CD8-positive, alpha-beta memory T cell (primary cell): ENCODE data around the gene PIGL. TPM values are rescaled to one million over a fixed set of nuclear protein-coding genes. Genes with fewer than 3 reads are reported as not detected.
A peak's percentile ranks its signal among the peaks of the same experiment; 100 is the strongest.
"Not testable (repeated sequence)": the region's sequence is repeated elsewhere in the genome, so short reads cannot be mapped to it uniquely, and the experiment has no call there.

Source experiments
- CTCF ChIA-PET: fragments of 350-600 bp; sonication (Branson Sonifier 250); formaldehyde crosslinking; loops from one replicate; lab custom pipeline; 2021; ENCODE audit warnings: antibody characterized with exemption; lab: Charles Lee
- POLR2A ChIA-PET: fragments of 350-600 bp; sonication (Branson Sonifier 250); formaldehyde crosslinking; loops from one replicate; lab custom pipeline; 2021; ENCODE audit warnings: antibody characterized with exemption; lab: Charles Lee
- DNase-seq, 5 donors: peaks; one replicate each; pipeline versions ENCODE4 v3.0.0 to v3.0.0-alpha.2; 2020 to 2022; ENCODE audit warnings: mixed read lengths in 1 of 5
- H3K27ac ChIP-seq: one replicate; pipeline ENCODE4 v1.7.0; 2013; ENCODE audit warnings: low read depth, mild to moderate bottlenecking, low read length, moderate library complexity
- H3K27me3 ChIP-seq: 2 replicates; pipeline ENCODE4 v1.7.0; 2013; ENCODE audit warnings: low read length, mild to moderate bottlenecking; ENCODE audit not compliant: insufficient read depth, poor library complexity, severe bottlenecking
- H3K36me3 ChIP-seq: 2 replicates; pipeline ENCODE4 v1.7.0; 2013; ENCODE audit warnings: mild to moderate bottlenecking, low read length, moderate library complexity; ENCODE audit not compliant: insufficient read depth
- H3K4me1 ChIP-seq: 2 replicates; pipeline ENCODE4 v1.7.0; 2013; ENCODE audit warnings: mild to moderate bottlenecking, low read length, moderate library complexity; ENCODE audit not compliant: insufficient read depth
- H3K4me3 ChIP-seq: 2 replicates; pipeline ENCODE4 v1.7.0; 2013; ENCODE audit warnings: mild to moderate bottlenecking, low read length
- H3K9me3 ChIP-seq: 2 replicates; pipeline ENCODE4 v1.7.0; 2013; ENCODE audit warnings: mild to moderate bottlenecking, low read length
- H3K27ac Mint-ChIP-seq, 8 donors: one replicate each; pipeline ENCODE4 v1.8.0; 2020 to 2021; ENCODE audit warnings: mixed read lengths in 8 of 8, mild to moderate bottlenecking in 6 of 8, inconsistent platforms in 3 of 8, moderate library complexity in 3 of 8
- H3K27me3 Mint-ChIP-seq, 2 donors: one replicate each; pipeline ENCODE4 v1.8.0; 2020 to 2021; ENCODE audit warnings: mixed read lengths in 2 of 2, mild to moderate bottlenecking in 1 of 2, moderate library complexity in 1 of 2
- H3K36me3 Mint-ChIP-seq, 3 donors: one replicate each; pipeline ENCODE4 v1.8.0; 2020 to 2021; ENCODE audit warnings: mixed read lengths in 3 of 3, inconsistent platforms in 1 of 3, mild to moderate bottlenecking in 1 of 3
- H3K4me1 Mint-ChIP-seq, 3 donors: one replicate each; pipeline ENCODE4 v1.8.0; 2020 to 2021; ENCODE audit warnings: mixed read lengths in 3 of 3, inconsistent platforms in 1 of 3, mild to moderate bottlenecking in 1 of 3
- H3K4me3 Mint-ChIP-seq, 7 donors: one replicate each; pipeline ENCODE4 v1.8.0; 2020 to 2021; ENCODE audit warnings: mixed read lengths in 7 of 7, mild to moderate bottlenecking in 6 of 7, moderate library complexity in 4 of 7, inconsistent platforms in 2 of 7
- H3K9me3 Mint-ChIP-seq, 5 donors: one replicate each; pipeline ENCODE4 v1.8.0; 2020 to 2022; ENCODE audit warnings: mixed read lengths in 5 of 5, mild to moderate bottlenecking in 3 of 5, moderate library complexity in 2 of 5, inconsistent platforms in 1 of 5
- polyA plus RNA-seq: library from polyadenylated mRNA; unstranded; fragments of 300-500 nt; fragmentation: Illumina TruSeq; gene quantifications from one replicate; pipeline ENCODE4 v1.2.3, GENCODE V29; 2021
- total RNA-seq, 2 experiments: library from RNA; stranded (reverse); gene quantifications; one replicate each; pipeline ENCODE4 v1.2.3, GENCODE V29; 2021

PIGL gene
- total and polyA plus RNA-seq, 3 experiments from 2014 or later, result 12.9 to 27.1 (median 26.3) TPM

GRCh38 chr17:16300554-16300953 lies 83.5 kb downstream of the PIGL start:
- Histone ChIP-seq H3K27ac (no peak overlapping the region), H3K36me3 (no peaks in the 10 kb centered on the region), H3K27me3 (no peaks in the 10 kb centered on the region), H3K4me3 (no peak overlapping the region), H3K4me1 (peaks cover 13% of the 10 kb centered on the region), H3K9me3 (no peaks in the 10 kb centered on the region)
- H3K4me1 Mint-ChIP-seq, result peaks cover 5 to 30% (median 21%) of the 10 kb centered on the region in 3 donors
- CTCF ChIA-PET, result no interaction called here
- POLR2A ChIA-PET, result no interaction called here
- H3K9me3 Mint-ChIP-seq, result no peaks in the 10 kb centered on the region
- H3K4me3 Mint-ChIP-seq, result no peak overlapping the region
- no peaks in the 10 kb centered on the region for H3K27me3 Mint-ChIP-seq
- peaks cover 3 to 34% (median 5%) of the 10 kb centered on the region in 3 donors for H3K36me3 Mint-ChIP-seq
- H3K27ac Mint-ChIP-seq, result peak overlapping the region in 1 of 8 donors; percentile 65
- no peak for DNase-seq

- Histone ChIP-seq H3K27me3 (no peaks in the 10 kb centered on the region), H3K36me3 (no peaks in the 10 kb centered on the region), H3K27ac (no peak overlapping the region), H3K4me1 (peaks cover 13% of the 10 kb centered on the region), H3K9me3 (no peaks in the 10 kb centered on the region), H3K4me3 (no peak overlapping the region)
- no peak for DNase-seq
- Mint-ChIP-seq H3K4me1 (peaks cover 4 to 25% (median 14%) of the 10 kb centered on the region in 3 donors), H3K36me3 (peaks cover 3 to 36% (median 7%) of the 10 kb centered on the region in 3 donors), H3K9me3 (no peaks in the 10 kb centered on the region), H3K27me3 (no peaks in the 10 kb centered on the region), H3K27ac (peak overlapping the region in 2 of 8 donors; percentile 33 to 76), H3K4me3 (no peak overlapping the region)
- POLR2A ChIA-PET, result interaction anchor here (0.7 kb wide), 1 partner anchor 138 kb away, joined by 3 read pairs; no protein-coding TSS in a partner anchor
- CTCF ChIA-PET, result interaction anchor here (2.6 kb wide), 1 partner anchor 8 kb away, joined by 8 read pairs; no protein-coding TSS in a partner anchor
Observed at GRCh38 chr17:16301963-16302855, 85.2 kb downstream of the PIGL start.

GRCh38 chr17:16302856-16303255 lies 85.8 kb downstream of the PIGL start:
- Histone ChIP-seq H3K9me3 (no peaks in the 10 kb centered on the region), H3K27me3 (no peaks in the 10 kb centered on the region), H3K36me3 (no peaks in the 10 kb centered on the region), H3K4me3 (no peak overlapping the region), H3K4me1 (peaks cover 8% of the 10 kb centered on the region), H3K27ac (no peak overlapping the region)
- CTCF ChIA-PET, result interaction anchor here (1.7 to 2.6 kb wide), 2 partner anchors 9 to 218 kb away, joined by 6 to 8 read pairs; no protein-coding TSS in a partner anchor
- H3K4me1 Mint-ChIP-seq, result peaks cover 4 to 18% (median 10%) of the 10 kb centered on the region in 3 donors
- H3K27me3 Mint-ChIP-seq, result no peaks in the 10 kb centered on the region
- no peak overlapping the region for H3K27ac Mint-ChIP-seq
- no peaks in the 10 kb centered on the region for H3K9me3 Mint-ChIP-seq
- no peak overlapping the region for H3K4me3 Mint-ChIP-seq
- no peak for DNase-seq
- POLR2A ChIA-PET, result no interaction called here
- peaks cover 6 to 40% (median 7%) of the 10 kb centered on the region in 3 donors for H3K36me3 Mint-ChIP-seq

GRCh38 chr17:16304830-16305229 lies 87.8 kb downstream of the PIGL start:
- H3K27ac Mint-ChIP-seq, result peak overlapping the region in 1 of 8 donors; percentile 63
- H3K36me3 ChIP-seq, result no peaks in the 10 kb centered on the region
- H3K9me3 Mint-ChIP-seq, result no peaks in the 10 kb centered on the region
- no peaks in the 10 kb centered on the region for H3K4me1 ChIP-seq
- H3K27me3 Mint-ChIP-seq, result no peaks in the 10 kb centered on the region
- H3K4me3 ChIP-seq, result no peak overlapping the region
- DNase-seq, result no peak
- no peaks in the 10 kb centered on the region for H3K9me3 ChIP-seq
- no peaks in the 10 kb centered on the region for H3K27me3 ChIP-seq
- ChIA-PET CTCF (interaction anchor here (0.9 to 2.6 kb wide), 4 partner anchors 11 to 110 kb away, joined by 3 to 8 read pairs (median 4); partner anchors contain the start of gene TRPV2), POLR2A (interaction anchor here (0.6 kb wide), 1 partner anchor 10 kb away, joined by 7 read pairs; no protein-coding TSS in a partner anchor)
- H3K36me3 Mint-ChIP-seq, result peaks cover 6 to 38% (median 7%) of the 10 kb centered on the region in 3 donors
- no peak overlapping the region for H3K27ac ChIP-seq
- H3K4me1 Mint-ChIP-seq, result peaks cover 0 to 10% (median 0%) of the 10 kb centered on the region in 3 donors
- no peak overlapping the region for H3K4me3 Mint-ChIP-seq

- POLR2A ChIA-PET, result interaction anchor here (0.6 kb wide), 1 partner anchor 20 kb away, joined by 3 read pairs; no protein-coding TSS in a partner anchor
- H3K27ac Mint-ChIP-seq, result no peak overlapping the region
Observed at GRCh38 chr17:16306211-16306610, 89.2 kb downstream of the PIGL start.

GRCh38 chr17:16312061-16312460 lies 95.1 kb downstream of the PIGL start:
- H3K9me3 Mint-ChIP-seq, DNase-seq, H3K9me3 ChIP-seq, CTCF ChIA-PET, H3K4me3 Mint-ChIP-seq, H3K27me3 Mint-ChIP-seq, H3K4me3 ChIP-seq, H3K27me3 ChIP-seq, POLR2A ChIA-PET, H3K27ac Mint-ChIP-seq, H3K4me1 ChIP-seq, H3K27ac ChIP-seq, H3K36me3 ChIP-seq: not testable (repeated sequence)
- Mint-ChIP-seq H3K36me3 (peaks cover 3 to 45% (median 11%) of the 10 kb centered on the region in 3 donors), H3K4me1 (peaks cover 11 to 29% (median 27%) of the 10 kb centered on the region in 3 donors)

More at GRCh38 chr17:16306211-16306610, 89.2 kb downstream of the PIGL start:
- Histone ChIP-seq H3K27ac (no peak overlapping the region), H3K27me3 (no peaks in the 10 kb centered on the region), H3K9me3 (no peaks in the 10 kb centered on the region), H3K36me3 (no peaks in the 10 kb centered on the region), H3K4me3 (no peak overlapping the region), H3K4me1 (peaks cover 5% of the 10 kb centered on the region)
- no peak for DNase-seq
- Mint-ChIP-seq H3K4me1 (peaks cover 8 to 20% (median 11%) of the 10 kb centered on the region in 3 donors), H3K4me3 (no peak overlapping the region), H3K36me3 (peaks cover 6 to 34% (median 10%) of the 10 kb centered on the region in 3 donors), H3K27me3 (no peaks in the 10 kb centered on the region), H3K9me3 (no peaks in the 10 kb centered on the region)
- CTCF ChIA-PET, result interaction anchor here (1.1 kb wide), 1 partner anchor 21 kb away, joined by 4 read pairs; no protein-coding TSS in a partner anchor

GRCh38 chr17:16313139-16314090 lies 96.4 kb downstream of the PIGL start:
- no peaks in the 10 kb centered on the region for H3K27me3 Mint-ChIP-seq
- Histone ChIP-seq H3K4me3 (no peak overlapping the region), H3K9me3 (no peaks in the 10 kb centered on the region), H3K4me1 (peaks cover 5% of the 10 kb centered on the region), H3K27me3 (no peaks in the 10 kb centered on the region), H3K27ac (no peak overlapping the region), H3K36me3 (no peaks in the 10 kb centered on the region)
- ChIA-PET CTCF (no interaction called here), POLR2A (no interaction called here)
- H3K4me3 Mint-ChIP-seq, result peak overlapping the region in 2 of 7 donors; percentile 45 to 54
- peaks cover 11 to 29% (median 27%) of the 10 kb centered on the region in 3 donors for H3K4me1 Mint-ChIP-seq
- no peaks in the 10 kb centered on the region for H3K9me3 Mint-ChIP-seq
- H3K36me3 Mint-ChIP-seq, result peaks cover 0 to 46% (median 12%) of the 10 kb centered on the region in 3 donors
- no peak overlapping the region for H3K27ac Mint-ChIP-seq
- no peak for DNase-seq
